Ecto neural progenitor cell (in vitro differentiated cells): Measurements from ENCODE around the gene DAB2IP.

ENCODE experiments used
- DNase-seq: peaks from one replicate; pipeline ENCODE4 v3.0.0-alpha.2; 2018; ENCODE audit warnings: low spot score

DAB2IP gene

DNA sequence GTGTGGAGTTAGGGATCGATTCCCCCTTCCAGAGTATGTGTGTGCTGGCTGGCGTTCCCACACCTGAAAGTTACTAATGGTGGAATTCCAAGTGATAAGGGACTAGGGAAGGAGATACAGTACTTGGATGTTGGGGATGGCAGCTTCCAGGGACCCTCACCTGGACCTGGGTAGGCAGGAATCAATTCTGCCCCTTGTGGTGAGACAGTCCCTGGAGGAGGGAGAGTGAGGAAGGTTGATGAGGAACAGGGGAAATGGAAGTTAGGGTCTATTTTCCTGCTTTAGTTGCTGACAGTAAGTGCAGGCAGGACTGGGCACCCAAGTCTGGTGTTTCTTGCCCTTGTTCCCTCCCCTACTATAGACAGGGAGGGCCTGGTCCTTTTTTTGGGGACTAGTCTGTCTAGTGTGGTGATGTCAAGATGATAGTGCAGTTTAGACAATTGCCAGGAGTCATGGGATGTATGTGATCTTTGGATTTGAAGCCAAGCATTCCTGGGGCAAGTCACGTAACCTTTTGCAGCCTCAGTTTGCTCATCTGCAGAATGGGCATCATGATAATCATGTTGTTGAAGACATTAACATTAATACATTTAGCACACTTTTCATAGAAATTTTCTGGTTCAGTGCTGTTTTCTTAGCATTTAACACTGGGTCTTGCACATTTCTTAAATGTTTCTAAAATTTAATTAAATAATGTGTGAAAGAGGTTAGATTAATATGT, 51.7 kb downstream of the DAB2IP start:
- DNase-seq: no peak

DNA sequence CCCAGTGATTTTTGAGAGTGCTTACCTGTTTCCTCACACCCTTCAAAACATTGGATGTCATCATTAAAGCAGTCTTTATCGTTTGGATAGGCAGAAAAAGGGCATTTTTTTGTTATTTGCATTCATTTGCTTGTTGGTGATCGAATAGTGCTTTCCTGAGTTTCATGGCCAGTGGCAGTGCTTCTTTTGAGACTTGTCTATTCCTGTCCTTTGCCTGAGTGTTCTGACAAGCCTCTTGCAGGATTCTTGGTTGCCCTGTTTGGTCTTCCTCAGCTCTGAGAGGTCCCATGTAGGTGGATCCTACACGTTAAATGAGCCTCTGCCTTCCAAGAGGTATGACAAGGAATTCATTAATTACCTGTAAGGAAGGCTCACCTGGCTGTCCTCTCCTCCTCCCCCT, 52.8 kb downstream of the DAB2IP start:
- DNase-seq: no peak

DNA sequence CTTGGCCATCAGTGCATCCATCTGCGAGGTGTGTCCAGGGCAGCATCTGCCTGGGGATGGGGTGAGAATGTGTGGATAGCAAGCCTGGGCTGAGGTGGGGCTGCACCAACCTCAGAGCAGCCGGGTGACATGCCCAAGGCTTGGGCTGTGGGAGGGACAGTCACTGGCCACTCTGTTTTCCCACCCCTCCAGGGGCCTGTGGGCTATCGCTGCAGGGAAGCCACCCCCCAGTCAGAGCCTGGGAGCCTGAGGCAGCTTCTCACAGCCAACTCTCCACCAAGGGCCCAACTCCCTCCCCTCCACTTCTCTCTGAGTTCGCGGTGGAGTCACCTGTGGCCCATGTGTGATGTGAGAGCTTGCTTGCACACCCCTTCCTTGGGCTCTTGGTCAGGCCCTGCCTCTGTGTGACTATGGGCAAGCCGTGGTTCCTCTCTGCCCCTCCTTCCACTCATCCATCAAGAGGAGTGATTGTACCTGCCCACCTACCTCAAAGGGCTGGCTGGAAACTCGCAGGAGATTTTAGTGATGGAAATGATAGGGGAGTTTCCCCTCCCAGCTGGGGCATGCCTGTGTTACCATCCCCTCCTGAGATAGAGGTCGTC, 54.8 kb downstream of the DAB2IP start:
- DNase-seq: no peak

DNA sequence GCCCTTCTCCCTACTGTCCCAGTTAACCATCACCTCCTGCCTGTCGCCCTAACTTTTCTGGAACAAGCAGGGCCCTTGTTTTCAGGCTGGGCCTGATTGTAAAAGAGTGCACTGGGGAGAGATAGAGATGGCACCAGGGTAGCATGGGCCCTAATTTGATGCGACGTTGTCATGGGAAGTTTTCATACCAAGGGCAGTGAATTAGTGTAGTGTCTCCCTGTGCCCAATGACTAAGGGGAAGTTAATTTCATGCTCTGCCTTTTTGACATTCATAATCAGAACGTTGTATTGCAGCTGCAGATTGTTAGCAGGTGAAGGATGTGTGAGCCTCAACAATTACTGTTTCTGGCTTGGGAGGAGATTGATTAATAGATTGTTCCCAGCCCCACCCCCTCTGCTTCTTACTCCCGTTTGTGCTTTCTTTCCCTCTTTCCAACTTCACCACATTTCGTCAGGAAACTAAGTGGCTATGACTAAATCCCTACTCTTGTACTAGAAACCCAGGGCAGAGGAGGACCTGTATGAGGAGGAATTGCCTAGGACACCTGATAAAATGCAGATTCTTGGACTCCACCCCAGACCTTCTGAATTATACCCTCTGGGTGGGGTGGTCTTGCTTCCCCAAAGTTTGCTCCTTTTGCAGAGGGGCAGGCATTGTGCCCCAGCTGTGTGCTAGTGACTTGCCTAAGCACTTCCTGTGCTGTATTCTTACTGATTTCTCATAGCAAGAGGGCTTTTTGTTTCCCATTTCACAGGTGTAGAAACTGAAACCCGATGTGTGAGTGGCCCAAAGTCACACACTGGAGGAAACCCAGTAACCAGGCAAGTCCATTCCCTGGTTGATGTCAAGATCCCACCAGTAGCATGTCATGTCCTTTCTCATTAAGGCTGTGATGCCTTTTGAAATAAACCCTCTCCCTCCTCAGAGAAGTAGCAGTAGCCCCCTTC, 56.3 kb downstream of the DAB2IP start:
- no peak for DNase-seq

DNA sequence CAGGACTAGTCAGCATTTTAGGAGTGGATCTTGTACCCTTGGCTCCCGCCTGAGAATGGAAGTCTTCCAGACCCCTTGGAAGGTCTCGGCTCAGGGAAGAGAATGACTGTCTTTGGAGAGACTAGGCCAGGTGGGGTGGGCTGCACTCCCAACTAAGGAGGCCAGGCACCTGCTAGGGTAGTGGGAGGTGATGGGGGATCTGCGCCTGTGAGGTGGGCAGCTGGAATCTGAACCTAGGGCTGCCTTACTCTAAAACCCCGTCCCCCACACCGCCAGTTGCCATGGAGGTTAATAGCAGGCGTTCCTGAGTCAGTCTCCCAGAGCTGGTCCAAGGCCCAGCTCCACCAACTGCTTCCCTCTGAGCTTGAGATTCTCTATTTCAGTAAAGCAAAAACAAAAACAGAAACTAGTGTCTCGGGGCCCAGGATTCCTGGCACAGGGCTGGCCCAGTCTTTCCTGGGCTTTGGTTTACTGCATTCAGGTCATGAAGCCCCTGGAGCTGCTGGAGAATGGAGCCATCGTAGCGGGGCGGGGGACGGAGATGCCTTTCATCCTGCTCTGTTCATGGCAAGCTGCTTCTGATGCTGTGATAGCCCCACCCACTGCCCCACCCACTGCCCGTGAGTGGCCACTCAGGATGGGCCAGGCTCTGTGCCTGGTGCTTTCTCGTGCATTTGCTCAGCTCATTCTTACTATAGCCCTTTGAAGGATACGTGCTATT, 57.5 kb downstream of the DAB2IP start:
- DNase-seq: no peak

DNA sequence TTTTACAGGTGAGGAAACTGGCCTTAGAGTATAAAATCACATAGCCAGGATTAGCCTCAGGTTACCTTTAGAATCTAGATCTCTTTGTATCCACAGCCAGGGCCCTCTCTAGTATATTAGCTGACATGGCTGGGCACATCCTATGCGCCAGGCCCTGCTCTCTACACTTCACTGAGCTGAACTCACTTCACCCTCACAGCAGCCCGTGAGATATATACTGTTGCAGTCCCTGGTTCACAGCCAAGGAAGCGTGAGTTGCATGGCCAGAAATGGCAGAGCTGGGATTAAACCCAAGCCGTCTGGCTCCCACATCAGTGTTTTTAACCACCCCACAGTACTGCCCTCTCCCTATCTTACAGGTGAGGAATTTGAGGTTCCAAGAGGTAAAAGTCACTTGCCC, 58.4 kb downstream of the DAB2IP start:
- DNase-seq: no peak

DNA sequence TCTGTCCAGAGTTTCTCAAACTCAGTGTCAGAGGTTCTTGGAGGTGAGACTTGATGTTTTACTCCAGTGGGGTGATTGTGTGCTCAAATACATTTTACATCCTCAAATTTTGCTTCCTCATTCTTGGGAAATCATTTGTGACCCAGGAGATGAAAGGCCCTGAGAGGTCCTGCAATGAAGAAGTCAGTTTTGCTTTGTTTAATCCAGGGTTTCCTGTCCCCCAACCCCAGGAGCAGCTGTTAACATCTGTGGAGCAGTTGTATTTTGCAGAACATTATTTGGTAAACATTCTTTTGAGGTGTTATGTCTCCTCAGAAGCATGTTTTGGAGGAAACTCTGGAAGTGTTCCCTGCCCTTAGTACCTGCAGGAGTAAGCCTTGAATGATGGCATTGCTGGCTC, 59.8 kb downstream of the DAB2IP start:
- no peak for DNase-seq

DNA sequence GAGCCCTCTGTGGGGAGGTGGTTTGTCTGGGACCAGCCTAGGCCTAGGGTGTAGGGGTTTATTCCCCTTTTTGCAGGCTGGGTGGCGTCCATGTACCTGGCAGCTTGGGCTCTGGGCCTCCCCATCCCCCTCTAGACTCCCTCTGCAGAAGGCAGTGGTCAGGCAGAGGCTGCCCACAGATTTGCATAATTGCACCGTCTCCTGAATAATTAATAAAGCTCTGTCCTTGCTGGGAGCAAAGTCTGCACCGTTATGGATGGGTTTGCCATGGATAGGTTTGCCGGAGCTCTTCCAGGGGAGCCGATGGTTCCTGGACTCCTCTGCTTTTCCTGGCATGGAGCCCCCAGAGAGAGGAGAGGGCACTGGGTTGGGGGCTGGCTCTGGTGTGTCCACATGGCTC, 60.4 kb downstream of the DAB2IP start:
- no peak for DNase-seq

DNA sequence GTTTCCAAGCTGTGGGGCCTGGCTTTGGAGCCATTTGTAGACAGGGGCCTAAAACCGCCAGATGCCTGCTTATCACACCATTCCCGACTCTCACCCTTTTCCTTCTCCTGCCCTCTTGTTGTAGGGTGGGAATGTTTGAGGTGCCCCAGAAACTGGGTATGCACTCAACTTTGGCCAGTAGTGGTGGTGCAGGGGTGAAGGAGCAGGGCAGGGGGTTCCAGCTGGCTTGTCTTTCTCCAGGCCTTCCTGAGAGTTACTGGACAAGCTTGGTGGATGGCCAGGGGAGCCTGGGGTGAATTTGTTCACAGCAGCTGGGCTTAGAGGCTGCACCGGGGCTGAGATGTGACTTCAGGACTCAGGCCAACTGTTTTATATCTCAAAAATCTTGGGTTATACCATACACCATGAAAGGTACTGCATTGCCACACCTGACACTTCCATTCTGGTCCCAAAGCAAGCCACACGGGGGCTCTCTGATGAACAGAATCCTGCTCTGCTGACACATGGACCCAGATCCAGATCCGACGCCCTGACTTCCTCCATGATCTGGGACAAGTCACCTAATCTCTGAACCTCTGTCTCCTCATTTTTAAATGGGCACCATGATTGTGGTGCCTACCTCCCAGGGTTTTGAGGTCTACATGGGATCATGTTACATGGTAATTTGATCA, 62.1 kb downstream of the DAB2IP start:
- no peak for DNase-seq

DNA sequence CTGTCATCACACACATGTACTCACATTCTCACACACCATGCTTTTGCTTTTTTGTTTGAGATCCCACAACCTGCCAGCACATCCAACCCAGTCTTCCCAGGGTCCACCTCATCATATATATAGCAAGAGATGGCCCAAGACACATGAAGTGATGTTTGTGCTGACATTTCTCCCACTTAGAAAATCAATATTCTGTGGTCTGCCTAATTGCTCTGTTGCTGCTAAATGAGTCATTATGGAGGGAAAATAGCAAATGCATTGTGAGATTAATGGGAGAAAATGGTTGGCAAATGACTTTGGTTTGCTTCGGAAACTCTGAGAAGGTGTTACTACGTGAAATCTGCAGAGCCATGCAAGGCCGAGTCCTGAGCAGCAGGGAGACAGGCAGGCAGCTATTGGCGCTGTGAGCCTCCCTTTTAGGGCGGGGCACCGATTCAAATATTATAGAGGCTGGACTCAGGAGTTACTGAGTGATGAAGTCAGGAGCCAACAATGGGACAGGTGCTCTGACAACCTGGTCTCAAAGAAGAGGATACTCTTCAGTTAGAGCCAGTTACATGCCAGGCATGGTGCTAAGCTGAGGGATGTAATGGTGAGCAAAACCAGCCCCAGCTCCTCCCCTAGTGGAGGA, 62.8 kb downstream of the DAB2IP start:
- DNase-seq: no peak

DNA sequence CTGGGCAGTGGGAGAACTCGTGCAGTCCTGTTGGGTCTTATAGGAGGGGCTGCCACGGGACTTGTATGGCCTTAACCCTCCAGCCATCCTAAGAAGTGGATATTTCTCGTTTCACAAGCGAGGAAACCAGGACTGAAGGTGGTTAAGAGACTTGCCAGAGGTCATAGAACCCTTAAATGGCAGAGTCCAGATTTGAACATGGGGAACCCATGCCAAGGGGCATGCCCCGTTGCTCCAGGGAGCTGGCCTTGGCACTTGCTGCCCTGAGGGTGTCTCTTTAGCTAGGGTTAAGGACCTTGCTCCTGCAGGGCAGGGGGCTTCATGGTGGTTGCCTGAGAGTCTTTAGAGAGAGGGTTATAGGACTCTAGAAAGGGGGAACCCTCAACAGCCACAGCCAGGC, 63.4 kb downstream of the DAB2IP start:
- DNase-seq: no peak

DNA sequence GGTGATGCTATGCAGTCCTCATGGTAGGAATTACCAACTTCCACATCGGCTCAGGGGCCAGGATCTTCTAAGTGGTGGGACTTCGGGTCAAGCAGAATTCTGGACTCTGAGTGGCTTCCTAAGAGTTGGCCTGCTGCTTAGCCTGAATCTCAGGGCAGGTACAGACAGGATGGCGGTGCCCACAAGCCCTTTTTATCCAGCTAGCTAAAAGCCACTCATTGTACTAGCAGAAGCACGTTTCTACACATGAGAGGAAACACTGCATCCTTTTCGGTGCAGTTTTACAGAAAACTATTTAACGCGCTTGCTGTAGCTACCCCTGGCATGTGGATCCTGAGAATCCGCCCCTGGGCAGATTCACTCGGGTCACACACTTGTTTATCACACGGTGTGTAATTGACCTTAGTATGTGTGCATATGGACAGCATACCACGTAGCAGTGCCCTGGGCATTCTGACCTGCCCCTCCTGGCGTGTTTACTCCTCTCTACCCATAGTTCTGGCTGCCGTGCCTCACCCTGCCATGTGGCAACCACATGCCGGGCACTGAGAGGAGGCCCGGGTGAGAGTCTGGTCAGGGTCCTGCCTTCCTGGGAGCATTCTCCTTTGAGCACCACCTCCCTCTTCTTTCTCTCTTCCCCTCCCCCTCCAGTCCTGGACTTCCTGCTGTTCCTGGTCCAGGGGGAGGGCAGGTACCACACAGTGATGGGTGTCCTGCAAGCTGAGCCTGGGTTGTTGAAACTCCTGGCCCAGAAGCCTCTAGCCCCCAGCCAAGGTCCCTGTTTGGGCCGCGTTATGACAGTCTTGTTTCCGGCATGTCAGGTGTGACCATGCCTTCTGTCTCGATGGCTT, 65.9 kb downstream of the DAB2IP start:
- no peak for DNase-seq

DNA sequence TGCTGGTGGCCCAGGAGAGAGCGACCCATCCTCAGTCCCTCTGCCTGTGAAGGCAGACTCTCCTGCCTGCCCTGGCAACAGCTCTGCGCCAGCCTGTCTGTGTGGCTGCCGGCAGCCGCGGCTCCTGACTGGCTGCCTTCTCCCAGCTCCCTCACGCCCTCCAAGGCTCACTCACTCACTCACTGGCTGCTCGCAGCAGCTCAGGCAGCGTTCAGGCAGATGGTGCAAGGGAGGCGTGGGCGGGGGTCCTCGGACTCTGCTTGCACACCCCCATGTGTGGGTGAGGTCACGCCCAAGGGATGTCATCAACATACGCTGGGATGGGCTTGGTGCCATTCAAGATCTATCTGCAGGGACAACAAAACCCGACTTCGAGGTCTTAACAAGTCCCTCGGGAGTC, 66.7 kb downstream of the DAB2IP start:
- no peak for DNase-seq

DNA sequence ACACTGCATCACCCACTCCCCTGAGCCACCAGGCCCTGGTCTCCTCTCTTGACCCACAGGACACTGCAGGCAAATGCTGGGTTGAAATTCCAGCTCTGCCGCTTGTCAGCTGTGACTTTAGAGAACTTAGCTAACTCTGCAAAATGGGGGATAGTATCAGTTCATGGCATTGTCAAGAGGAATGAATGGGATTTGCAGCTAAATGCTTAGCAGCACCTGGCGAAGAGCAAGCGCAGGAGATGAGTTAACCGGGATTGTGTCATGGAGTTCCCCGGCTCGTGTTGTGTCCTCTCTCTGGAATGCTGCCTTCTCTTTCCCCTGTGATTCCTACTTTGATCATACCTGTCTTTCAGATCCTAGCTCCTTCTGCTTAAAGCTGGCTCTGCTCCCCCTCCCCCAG, 67.1 kb downstream of the DAB2IP start:
- DNase-seq: no peak

DNA sequence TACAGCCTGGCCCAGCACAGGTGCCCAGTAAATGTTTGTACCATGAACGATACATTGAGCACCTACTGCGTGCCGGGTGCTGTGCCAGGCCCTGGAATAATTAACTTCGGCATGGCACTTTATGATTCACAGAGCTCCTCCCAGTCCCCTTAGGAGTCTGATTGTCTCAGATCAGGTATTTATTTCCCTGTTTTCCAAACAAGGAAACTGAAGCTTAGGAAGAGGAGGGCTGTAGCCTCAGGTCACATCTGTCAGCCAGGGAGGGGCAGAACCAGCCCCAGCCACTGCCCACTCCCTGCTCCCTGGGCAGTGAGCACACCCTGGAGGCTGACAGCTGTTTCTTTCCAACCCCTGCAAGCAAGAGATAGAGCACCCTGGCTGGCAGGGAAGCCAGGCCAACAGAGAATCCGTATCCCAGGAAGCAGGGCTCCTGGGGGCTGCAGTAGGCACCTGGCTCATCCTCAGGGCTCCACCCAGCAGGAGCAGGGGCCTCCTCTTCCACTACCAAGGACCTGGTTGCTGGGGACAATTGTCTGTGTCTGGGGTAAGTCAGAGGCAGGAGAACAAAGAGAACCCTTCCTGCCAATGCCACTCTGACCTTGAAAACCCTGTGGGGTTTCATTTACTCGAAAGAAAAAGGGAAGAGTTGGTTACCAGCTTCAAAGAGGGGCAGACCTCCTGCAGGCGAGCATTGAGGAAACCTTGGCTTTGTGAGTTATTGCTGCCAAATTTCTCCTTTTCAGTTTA, 69.0 kb downstream of the DAB2IP start:
- DNase-seq: no peak

DNA sequence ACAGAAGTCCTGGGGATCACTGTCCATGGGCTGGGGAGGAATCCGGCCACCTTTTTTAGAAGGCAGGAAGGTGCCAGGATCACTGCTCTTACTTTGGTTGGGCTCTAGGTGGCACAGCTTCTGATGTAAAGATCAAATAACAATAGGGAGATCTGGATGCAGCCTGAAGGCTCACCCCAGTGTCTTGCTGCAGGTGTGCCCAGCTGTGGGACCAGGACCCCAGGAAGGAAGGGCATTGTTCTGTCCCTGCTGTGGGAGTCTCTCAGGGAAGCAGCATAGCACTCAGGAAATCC, 69.6 kb downstream of the DAB2IP start:
- no peak for DNase-seq

DNA sequence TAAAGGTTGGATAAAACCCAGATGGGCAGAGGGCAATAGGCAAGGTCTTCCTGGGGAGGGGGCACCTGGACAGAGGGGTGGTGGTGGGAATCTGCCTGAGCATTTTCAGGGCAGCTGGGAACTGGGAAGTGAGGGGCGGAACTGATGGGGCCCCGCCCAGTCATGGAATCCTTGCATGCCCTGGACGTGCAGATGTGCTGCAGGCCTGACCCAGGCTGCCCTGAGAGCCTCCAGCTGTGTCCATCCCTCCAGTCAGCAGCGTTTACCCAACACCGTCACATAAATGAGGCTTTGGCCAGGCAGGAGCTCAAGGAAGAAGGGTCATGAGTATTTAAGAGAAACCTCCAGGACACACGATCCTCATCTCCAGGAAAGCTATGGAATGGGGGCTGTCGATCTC, 70.3 kb downstream of the DAB2IP start:
- DNase-seq: no peak

DNA sequence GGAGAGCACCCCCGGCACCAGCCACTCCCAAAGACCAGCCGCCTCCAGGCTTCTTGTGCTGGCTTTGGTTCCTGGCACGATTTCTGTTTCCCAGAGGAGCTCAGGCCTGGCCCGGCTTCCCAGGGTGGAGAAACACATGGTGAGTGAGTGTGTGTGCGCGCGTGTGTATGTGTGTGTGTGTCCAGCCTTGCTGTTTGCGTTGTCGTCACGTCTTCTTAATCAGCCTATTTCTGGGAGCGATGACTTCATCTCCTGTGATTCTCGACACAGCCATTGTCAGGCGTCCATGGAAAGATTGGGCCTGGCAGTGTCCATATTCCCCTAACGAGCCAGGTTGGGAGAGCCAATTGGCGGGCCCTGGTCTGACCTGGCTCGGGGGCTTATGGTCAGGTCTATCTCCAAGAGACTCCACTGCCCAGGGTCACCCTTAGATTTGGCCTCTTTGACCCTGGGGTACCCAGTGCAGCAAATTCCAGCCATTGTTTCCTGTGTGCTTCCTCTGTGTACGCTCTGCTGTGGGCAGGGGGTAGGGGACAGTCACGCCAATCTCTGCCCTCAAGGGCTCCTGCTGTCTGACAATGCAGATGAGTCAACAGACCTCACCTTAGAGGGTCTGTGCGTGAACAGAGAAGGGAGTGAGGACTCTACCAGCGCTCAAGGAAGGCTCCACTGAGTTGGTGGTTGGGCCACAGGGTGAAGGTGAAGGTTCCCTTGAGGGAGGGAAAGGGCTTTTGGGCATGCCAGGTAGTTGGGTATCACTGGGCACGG, 73.8 kb downstream of the DAB2IP start:
- no peak for DNase-seq
